NCI-H2107 treated with DMSO at 0.1 percent for 48 hours (cell line): Measurements from ENCODE around the gene SLC6A19.
"Not testable (repeated sequence)": the region's sequence is repeated elsewhere in the genome, so short reads cannot be mapped to it uniquely, and the experiment has no call there.

ENCODE experiments used
- DNase-seq: peaks from one replicate; lab custom pipeline; 2025; ENCODE audit not compliant: unreplicated experiment; lab: John Stamatoyannopoulos, UW

The SLC6A19 gene

DNA sequence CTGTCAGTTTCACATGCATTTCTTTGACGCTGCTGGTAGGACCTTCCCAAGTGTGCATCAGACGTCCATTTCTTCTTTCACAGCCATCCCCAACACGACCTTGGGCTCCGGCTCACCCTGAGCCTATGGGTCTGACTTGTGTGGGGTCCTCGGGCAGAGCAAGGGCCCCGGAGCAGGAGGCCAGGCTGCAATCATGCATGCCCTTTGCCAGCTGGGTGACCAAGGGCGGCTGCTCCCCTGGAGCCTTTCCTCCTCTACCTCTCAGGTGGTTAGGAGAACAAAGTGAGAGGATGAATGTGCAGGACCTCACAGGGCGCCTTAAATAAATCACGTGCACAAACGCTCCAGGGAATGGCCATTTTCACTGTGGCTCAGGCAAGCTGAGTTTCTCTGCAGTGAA is 60.2 kb downstream of the SLC6A19 start:
- DNase-seq: no peak

DNA sequence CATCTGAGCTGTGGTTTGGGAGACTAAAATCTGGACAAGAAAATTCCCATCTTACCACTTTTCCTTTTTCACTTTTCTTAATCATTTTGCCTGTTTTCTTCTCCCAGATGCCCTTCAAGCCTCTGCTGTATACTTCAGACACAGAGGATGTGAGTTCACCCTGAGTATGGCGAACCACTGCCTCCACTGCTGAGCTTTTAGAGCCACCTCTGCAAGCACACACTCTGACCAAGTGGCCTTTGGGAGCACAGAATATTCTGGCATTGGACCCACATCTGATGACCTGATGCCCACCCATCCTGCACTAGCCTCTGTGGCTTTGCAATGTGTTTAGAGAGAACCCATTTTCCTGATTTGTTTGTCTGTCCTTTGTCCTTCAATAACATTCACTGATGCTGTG is 61.0 kb downstream of the SLC6A19 start:
- DNase-seq: no peak

DNA sequence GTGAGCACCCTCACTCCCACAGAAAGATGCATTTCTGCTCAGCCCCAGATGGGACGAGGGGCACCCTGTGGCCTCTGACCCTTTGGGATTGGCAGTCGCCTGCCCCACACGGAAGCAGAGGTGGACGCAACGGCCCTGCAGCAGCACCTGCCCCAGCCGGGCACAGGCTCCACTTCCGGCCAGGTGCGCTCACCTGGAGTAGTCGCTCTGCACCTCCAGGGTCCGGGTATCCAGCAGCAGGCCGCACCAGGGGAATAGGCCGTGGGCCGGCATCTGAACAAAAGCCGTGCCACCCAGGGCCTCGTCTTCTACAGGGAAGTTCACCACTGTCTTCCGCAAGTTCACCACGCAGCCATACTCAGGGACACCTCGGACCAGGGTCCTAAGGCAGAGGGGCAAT is 62.8 kb downstream of the SLC6A19 start:
- no peak for DNase-seq

DNA sequence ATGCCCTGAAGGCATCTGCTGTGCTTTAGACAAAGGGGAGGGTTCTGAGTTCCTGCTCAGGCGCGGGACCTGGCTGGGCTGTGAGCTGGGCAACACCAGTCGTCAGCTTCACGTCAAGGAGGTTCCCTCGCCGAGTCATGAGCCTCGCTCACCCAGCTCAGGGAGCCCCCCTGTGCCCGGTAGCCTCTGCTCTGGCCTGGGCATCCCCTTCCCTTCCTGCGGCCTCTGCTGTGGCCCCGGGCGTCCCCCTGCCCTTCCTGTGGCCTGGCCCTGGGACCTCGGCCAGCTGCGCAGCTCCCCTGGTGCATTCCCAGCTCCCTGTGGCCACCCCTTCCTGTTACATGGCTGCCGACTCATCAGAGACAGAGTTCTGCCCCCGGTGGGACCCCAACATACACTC is 63.6 kb downstream of the SLC6A19 start:
- DNase-seq: no peak

DNA sequence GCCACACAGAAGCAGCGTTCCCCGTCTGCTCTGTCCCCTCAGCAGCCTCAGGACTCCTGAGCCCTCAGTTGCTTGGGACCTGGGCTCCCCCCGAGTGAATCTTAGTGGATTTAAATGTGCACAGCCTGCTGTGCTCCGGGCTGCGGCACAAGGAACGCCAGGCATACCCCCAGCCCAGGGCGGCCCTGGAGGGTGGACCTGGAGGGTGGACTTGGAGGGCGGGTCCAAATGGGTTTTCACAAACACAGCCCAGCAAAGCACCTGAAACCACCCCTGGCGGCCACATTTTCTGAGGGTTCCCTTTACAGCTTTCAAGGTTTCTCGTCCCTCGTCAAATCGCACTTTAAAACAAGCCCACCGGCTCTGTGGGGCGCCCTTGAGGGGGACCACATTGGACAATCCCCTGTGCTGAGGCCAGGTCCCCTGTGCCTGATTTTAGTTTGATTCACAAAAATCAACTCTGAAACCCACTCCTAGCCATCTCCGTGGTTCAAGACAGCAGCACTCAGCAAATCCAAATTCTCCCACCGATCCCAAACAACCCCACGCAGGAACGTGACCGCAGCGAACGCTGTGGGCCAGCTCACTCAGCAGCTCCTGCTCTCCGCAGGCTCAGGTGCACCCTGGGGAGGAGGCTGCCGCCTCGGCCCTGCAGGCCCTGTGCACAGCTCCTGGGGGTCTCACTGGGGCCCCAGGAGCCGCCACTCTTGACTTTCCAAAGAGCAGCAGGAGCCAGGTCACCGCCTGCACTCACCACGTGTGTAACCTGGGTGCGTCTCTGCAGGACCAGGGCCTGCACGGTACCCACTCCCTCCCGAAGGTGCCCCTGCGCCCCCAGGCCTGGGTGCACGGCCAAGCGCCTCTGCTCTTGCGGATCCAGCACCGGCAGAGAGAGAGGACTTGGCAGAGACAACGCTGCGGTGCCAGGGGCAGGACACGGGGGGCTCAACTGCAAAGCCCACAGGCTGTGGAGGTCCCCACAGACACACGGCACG is 64.4 kb downstream of the SLC6A19 start:
- no peak for DNase-seq

DNA sequence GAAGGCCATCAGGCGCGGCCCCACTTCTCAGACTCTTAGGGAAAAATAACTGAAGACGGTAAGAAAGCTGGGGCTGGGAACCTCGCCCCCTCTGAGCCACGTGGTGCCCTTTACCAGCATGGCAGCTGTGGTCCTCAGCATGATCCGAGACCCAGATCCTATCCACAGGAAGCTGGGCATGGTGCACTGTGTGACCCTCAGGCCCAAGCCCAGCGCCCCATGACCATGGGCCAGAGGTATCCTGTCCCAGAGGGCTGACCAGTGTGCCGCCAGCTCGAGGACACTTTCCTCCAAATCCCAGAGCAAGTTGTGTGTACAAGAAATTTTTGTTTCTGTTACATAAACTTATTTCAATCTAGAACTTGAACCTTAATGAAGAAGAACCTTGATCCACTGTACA is 65.4 kb downstream of the SLC6A19 start:
- DNase-seq: no peak

DNA sequence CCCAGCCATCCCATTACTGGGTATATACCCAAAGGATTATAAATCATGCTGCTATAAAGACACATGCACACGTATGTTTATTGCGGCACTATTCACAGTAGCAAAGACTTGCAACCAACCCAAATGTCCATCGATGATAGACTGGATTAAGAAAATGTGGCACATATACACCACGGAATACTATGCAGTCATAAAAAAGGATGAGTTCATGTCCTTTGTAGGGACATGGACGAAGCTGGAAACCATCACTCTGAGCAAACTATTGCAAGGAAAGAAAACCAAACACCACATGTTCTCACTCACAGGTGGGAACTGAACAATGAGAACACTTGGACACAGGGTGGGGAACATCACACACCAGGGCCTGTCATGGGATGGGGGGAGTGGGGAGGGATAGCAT is 66.1 kb downstream of the SLC6A19 start:
- not testable (repeated sequence) for DNase-seq

DNA sequence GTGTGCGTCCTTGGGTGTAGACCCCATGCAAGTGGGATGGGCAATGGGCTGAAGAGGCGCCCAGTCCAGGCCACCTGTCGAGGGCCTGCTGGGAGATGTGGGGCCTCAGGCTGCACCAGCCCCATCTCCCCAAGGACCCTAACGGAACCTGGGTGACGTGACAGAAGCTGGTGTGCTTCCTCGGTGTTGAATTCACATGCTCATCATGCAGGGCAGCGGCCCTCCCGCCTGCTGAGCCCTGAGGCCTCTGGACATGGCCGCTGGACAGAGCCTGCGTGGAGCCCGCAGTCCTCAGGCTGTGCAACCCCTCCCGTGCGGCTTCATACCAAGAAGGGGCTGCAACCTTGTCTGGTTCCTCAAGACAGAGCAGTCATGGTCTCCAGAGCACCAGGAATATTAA is 66.7 kb downstream of the SLC6A19 start:
- no peak for DNase-seq

DNA sequence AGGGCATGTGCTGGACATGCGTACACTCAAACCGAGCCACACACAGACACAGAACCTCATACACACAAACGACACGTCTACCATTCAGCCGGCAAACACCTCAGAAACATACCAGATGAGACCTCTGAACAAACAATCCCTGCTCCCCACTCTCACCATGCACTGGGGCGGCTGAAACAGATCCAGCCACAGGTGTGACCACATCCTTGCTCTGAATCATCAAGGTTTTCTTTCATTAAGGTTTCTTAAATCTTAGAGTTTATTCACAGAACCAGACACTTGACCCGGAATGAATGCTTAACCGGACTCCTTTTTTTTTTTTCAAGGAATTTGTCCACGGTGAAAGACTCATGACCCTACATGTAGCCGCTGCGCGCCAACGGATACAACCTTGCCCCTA is 67.3 kb downstream of the SLC6A19 start:
- no peak for DNase-seq

DNA sequence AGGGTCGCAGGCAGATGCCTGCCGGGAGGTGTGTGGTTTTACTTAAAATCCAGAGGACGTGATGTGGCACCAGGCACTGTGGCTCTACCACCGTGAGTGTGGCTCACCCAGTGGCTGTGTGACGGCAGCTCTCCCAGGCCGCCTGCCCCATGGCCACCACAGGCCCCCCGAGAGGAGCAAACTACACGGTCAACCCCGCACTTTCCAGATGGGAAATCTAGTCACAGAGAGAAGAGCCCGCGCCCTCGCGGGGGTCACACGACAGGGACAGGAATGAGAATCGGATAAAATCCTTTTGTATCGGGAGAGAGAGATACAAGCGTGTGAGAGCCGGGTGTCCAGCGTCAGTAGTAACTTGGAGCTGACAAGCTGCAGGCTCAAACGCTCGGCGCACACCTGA is 69.0 kb downstream of the SLC6A19 start:
- DNase-seq: no peak

DNA sequence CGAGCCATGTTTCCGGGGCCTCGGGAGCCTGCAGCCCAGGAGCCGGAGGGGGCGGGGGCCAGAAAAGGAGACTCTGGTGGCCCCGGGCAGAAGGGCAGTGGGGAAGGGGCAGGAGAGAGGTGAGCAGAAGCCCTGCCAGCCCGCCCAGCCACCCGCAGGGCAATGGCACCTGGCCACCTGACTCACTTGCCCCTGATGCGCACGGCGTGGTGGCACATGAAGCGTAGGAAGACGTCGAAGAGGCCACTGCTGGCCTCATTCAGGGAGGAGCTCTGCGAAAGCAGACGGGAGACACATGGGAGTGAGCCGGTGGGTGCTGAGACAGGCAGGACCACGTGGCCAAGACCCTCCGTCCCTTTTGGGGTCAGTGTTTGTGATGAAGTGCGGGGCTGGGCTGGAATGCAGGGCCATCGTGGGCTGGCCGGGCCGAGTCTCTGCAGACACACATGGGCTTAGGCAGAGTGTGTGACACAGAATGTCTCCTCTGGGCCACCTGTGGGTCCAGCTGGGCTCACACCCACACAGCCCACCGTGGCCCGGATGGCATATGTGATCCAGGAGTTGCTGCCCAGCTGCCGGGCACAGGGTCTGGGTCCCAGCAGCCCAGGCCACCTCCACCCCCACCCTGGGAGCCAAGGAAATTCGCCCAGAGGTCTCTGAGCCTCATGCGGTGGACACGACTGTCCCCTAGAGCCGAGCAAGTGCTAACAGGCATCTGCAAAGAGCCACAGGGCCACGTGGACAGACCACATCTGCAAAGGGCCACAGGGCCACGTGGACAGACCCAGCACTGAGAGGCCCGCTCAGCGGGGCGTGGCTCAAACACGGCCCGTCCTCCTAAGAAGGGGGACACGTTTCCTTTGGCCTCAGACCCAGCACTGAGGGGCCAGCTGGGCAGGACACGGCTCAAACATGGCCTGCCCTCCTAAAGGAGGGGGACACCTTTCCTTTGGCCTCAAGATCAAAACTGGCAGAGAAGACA is 69.8 kb downstream of the SLC6A19 start:
- no peak for DNase-seq

DNA sequence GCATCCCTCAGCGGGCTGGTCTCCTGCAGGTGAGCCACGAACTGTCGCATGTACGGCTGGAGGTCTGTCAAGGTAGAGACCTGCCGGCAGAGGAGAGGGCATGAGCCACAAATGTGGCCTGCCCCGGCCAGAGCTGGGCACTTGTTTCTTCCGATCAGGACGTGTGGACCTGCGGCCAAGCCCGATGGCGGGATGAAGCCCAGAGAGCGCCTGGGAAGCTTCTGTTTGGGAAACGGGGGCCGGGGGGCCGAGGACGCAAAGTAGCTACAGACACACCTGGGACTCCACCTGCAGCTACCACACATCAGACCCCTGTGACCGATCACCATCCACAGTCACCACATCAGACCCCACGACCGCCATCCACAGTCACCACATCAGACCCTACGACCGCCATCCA is 70.8 kb downstream of the SLC6A19 start:
- no peak for DNase-seq

DNA sequence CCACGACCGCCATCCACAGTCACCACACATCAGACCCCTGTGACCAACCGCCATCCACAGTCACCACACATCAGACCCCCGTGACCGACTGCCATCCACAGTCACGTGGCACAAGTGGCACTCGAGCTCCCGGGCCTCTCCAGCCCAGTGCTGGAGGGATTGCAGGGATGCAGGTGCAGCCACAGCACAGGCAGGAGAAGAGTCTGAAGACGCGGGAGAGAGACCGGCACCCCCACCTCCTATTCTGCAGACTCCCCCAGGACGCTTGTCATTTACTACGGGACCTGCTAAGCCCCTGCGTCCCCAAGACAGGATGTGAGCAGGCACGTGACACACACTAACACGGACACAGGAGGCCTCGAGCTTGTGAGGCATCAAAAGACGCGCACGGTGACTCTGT is 72.3 kb downstream of the SLC6A19 start:
- no peak for DNase-seq

DNA sequence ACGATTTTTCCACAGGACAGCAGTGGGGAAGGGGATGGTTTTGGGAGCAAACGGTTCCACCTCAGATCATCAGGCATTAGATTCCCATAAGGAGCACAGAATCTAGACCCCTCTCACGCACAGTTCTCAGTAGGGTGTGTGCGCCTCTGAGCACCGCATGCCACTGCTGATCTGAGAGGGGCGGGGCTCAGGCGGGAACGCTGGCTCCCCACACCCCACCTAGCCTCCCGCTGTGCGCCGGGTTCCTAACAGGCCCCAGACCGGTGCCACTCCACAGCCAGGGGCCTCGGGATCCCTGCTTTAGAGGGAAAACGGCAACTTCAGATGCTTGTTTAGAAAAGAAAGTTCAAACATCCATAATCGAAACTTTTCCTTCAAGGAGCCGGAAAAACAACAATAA is 73.1 kb downstream of the SLC6A19 start:
- no peak for DNase-seq
